ACHN (cell line): ENCODE measurements around the gene POU3F1.

ENCODE experiments used
- DNase-seq: peaks from one replicate; pipeline ENCODE4 v3.0.0-alpha.2; 2015
- in situ Hi-C: cut with HindIII; loops from 2 replicates; pipeline ENCODE4 v1.10.0; 2017; ENCODE audit warnings: low sequenced_read_pairs, low pct_ligation_motif_present, low pct_unique_long_range_greater_than_20kb

The POU3F1 gene

DNA sequence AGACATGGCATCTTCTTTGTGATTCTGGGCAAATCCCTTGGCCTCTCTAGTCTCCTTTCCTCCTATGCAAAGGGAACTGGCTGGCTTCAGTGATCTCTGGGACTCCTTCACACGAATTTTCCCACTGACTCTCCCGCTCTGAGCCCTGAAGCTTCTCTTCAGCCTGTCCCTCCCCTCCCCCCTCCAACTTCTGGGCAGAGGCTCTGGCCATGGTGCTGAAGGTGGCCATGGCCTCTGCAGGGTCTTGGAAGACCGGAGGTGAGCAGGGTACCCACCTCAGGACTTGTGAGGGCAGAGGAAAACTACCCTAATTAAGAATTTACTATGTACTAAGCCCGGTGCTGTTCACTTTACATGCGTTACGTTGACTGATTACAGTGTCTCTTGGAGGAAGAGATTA, 29.4 kb upstream of the POU3F1 start:
- in situ Hi-C loops = no loop called here
- peak; percentile 42 for DNase-seq

DNA sequence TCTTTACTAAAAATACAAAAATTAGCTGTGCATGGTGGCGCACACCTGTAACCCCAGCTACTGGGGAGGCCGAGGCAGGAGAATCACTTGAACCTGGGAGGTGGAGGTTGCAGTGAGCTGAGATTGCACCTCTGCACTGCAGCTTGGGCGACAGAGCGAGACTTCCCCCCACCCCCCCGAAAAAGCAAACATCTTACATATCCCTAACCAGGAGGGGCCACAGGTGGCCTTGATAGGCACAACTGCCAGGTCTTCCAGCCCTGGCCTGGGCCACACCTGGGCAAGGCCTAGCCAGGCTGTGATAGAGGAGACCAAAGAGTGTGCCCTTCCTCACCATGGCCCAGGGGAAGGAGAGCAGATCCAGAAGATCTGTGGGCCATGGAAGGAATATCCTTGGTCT, 28.6 kb upstream of the POU3F1 start:
- no peak for DNase-seq
- in situ Hi-C loops = no loop called here

DNA sequence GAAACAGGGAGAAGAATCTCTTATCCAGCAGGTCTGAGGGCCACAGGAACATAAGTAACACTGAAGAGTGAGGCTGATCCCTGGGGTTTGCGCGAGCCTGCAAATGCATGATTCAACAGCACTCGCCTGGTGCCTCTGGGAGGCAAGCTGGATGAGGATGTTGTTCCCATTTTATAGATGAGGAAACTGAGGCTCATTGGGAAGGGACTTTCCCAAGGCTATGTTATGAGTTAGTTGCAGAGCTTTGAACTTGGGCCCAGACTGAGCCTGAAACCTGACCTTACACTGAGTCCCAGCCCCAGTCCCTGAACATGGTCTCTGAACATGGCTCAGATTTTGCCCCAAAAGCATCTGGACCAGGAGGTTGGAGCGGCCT, 27.7 kb upstream of the POU3F1 start:
- in situ Hi-C loops = no loop called here
- DNase-seq = no peak

DNA sequence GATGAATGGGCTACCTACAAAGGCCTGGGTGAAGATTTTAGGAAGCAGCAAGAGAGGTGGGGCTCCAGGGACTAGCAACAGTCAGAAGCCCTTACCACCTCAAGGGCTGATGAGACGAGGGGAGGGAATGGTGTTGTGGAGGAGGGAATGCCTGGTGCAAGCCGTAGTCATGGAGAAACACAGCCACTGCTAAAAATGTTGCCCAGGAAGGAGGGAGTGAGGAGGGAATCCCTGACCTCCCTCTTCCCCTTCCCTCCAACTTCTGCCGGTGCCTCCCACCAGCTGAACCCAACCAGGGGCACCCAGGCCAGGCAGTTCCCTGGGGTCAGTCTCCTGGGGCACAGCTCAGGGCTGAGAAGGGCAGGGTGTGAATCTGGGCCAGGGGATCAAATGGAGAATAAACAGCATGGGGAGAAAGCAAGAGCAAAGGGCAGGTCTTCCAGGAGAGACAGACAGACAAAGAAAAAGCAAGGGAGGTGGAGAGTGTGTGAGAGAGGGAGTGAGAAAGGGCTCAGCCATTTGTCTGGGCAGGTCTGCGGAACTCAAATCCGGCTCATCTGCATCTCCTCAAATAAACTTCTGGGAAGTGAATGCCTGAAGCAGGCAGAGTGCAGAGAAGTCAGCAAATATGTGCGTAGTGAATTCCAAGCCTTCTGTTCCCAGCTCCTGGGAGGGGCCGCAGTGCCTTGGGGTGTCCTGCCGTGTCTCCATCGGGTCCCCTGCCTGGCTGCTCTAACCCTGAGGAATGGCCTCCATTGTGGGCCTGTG, 27.1 kb upstream of the POU3F1 start:
- DNase-seq = no peak
- in situ Hi-C loops = no loop called here

DNA sequence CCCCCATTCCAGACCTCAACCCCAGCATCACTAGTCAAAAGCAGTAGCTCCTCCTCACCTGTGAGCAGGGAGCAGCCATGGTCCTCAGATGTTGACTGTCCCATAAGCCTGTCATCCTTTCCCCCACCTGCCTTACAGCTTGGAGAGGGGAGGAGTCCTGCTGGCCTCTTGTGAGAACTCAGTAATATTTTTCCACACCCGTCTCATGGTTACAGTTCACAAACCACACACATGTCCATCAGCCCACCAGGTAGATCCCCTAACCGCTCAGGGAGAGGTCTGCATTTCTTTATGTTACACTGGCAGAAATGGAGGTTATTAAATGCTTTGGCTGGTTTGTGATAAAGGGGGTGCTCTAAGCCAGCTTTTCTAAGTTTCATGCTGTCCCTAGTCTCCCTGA, 26.3 kb upstream of the POU3F1 start:
- in situ Hi-C loops = no loop called here
- DNase-seq = no peak

DNA sequence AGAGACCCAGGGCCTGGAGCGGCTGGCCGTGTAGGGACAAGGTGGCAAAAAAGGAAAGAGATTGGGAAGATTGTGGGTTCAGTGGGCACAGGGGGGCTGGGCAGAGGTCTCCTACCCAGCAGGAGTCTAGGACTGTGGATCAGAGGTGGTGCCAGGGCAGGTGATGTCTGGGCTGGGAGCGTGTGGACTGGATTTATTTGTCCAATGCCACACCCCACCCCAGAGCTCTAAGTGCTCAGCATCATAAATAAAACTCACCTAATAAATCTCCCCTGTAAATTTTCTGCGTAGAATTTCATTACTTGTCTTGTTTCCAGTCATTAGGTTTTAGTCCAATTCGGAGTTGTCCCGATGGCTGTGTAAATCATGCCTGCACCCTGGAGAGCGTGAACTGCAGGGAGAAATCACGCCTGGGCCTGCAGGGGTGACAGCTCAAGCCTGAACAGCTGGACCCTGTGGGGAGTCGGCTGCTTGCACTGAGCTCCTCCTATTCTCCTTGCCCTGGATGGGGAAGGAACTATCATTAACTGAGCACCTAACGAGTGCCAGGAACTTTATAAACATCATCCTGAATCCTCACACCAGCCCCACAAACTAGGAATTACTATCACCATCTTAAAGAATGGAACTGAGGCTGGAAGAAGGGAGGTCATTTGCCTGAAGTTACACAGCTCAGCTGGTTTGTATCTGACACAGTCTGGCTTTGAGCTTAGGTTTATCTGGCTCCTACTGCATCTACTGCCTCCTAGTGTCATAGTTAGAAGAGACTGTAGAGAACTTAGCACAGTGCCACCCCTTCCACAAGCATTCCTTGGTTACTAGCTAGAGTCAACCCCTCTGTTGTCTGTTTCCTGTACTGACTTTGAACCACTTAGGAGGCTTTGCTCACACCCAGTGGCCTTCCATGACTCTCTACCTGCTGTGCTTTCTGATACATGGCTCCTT, 25.0 kb upstream of the POU3F1 start:
- peak; percentile 43 for DNase-seq

DNA sequence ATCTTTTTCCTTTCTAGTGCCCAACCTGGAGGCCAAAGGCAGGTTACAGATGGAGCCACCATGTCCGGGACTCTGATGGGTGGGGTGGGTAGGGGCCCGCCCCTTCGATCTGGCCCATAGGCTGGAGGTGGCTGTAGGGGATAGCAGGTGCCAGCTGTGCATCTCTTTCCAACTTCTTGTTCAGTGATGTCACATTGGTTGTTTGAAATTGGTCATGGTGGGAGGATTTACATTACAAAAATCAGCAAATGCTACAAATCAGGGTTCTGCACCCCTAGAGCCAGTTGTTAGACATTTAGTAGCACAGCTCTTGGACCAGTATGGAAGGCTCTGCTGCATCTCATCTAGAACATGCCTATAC, 22.4 kb upstream of the POU3F1 start:
- in situ Hi-C loops = no loop called here

More for the DNA sequence above, 25.0 kb upstream of the POU3F1 start:
- in situ Hi-C loops = no loop called here

DNA sequence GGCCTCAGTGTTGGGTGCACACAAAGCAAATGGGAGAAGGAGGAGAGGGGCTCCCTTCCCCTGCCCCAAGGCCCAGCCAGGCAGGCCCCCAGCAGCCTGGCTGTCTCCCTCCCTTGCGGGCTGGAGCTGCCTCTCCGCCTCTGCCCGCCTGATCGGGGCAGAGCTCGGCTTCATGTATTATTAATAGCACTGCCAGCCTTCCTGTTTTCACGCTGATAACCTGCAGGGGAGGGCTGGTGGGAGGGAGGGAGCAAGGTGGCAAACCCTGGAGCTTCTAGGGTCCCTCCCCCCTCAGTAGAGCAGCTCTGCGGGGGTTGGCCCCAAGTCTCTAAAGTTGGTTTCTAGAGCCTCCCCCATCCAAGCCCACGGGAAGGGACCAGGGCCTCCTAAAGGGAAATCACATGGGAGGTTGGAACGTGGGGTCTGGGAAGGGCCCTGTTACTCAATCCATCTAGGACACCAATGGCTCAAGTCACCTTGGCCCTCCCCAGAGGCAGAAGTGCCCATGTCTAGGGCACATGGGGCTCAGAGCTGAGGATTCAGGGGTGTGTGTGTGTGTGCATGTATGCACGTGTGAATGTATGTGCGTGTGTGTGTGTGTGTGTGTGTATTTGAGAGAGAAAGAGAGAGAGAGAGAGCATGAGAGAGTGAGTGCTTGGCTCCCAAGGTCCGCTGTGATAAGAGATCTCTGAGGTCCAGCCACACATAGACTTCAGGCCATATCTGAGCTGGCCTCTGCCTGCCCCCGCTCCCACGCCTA, 21.8 kb upstream of the POU3F1 start:
- DNase-seq = no peak
- in situ Hi-C loops = no loop called here

More for the DNA sequence above, 22.4 kb upstream of the POU3F1 start:
- DNase-seq = no peak

DNA sequence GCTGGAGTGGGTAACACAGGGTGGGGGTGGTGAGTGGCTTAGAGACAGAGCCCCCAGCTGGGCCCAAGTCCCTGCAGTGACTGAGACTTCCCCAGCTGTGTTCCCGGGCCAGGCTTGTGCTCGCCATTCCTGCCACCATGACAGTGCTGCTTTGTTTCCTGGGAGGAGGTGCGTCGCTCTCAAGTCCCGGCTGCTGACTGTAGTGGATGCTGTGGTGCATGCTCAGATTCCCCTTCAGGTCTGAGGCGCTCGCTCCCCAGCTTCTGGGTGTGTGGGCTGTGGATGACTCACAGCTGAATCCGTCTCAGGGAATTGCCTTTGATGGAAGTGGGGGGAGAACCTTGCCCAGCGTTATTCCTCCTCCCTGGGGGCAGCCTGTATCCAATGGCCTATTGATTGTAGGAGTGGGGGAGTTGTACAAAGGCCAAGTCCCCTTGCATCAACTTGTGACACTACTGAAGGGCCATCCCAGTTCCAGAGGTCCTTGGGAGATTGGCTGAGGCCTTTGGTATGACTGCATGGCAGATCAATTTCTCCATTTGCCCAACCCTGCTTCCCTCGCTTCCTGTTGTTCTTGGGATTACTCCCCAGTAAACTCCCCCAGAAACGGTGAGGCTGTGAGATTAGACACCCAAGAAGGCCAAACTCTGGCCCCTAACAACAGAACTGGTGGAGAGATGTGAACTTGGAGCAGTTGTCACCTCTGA, 17.8 kb upstream of the POU3F1 start:
- peak; percentile 67 for DNase-seq
- in situ Hi-C loops = no loop called here

DNA sequence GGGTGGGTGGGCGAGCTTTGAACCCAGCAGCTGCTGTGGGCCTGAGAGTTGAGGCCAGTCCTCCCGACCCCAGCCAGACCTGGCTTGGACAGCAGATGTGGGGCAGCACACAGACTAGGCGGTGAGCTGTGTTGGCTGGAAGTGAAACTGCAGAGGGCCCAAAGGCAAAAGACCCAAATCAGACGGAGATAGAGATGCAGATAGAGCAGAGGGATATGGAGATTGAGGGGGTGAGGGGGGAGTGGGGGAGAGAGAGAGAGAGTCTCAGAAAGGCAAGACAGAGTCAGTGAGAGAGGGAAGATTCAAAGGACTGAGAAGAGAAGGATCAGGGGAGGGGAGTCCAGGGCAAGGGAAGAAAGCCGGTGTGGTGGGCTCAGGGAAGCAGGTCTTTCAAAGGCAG, 17.0 kb upstream of the POU3F1 start:
- no peak for DNase-seq
- in situ Hi-C loops = no loop called here

DNA sequence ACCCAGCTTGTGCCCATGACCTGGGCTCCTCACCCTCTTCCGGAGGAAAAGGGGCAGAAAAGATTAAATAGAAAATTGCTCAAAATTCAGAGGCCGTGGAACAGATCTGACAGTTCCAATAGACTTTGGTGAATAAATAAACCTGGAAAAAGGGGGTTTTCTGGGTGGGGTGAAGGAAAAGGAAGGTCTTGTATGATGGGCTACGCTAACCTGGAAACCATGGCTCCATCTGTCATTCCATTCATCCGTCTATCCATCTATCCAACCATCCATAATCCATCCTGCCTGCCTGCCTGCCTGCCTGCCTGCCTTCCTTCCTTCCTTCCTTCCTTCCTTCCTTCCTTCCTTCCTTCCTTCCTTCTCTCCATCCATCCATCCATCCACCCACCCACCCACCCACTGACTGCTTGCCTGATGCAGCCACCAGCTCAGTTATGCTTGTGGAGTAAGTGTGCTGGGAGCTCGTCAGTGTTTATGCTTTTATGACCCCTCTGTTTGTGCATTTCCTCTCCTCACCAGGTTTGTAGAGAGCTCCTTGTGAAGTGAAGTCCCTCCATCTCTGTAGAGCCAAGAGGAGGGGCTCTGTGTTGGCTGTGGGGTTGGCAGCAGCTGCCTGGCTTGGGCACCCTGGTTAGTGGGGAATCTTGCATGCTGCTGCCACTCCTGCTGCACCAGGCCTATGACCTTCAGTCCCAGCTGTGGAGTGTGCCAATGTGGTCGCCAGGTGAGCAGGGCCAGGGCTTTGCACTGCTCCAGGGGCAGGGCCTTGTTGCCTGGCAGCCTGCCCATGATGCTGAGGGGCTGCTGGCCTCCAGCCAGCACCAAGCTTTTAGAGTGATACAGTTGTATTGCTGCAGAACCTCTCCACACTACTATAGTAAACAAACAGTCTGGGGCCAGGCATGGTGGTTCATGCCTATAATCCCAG, 16.0 kb upstream of the POU3F1 start:
- no peak for DNase-seq
- in situ Hi-C loops = no loop called here

DNA sequence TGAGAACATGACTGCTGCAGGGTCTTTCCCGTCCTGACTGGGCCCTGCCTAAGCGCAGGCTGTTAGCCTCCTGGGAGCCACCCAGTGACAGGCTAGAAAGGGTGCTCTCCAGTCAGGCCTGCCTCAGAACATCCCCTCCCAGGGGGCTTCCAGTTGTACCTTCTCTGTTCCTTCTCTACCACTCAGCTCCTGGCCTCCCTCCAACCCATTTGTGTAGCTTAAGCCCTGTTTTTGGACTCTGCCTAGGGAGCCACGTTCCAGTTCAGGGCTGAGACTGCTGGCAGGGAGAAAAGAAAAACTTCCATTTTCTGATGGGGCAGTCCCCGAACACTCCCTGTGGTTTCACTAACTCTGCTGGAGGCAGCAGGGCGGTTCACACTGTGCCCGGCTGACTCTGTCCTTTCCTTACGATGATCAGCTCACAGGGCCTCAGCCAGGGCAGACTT, 15.3 kb upstream of the POU3F1 start:
- in situ Hi-C loops = no loop called here
- no peak for DNase-seq

DNA sequence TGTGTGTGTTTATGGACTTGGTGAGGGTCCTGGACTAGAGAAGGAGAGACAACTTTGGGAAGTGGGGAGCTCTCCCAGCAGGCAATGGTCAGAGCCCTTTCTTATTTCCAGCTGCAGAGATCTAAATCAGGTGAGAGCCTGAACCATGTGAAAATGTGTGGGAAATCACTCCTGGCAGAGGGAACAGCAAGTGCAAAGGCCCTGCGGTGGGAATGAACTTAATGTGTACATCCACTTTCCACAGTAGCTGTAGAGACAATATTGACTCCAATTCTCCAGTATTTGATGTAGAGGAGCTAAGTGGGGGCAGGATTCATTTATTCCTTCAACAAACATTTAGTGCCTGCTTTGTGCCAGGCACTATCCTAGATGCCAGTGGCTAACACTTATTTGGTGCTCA, 14.7 kb upstream of the POU3F1 start:
- DNase-seq = no peak
- in situ Hi-C loops = no loop called here

DNA sequence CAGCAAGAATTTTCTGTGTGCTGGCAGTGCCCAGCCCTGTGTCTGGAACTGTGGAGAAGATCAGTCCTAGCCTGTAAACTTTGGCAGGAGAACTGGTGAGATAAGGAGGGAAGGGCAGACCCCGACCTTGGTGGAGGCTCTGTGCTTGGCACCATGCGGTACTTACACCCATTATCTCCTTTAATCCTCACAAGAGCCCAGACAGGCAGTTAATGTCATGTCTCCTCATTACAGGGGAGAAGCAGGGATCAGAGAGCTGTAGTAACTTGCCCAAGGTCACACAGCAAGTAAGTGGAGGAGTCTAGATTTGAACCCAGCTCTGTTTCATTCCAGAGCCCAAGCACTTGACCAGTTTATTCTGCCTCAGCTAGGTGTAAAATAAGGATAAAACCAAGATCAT, 13.9 kb upstream of the POU3F1 start:
- DNase-seq = no peak
- in situ Hi-C loops = no loop called here

DNA sequence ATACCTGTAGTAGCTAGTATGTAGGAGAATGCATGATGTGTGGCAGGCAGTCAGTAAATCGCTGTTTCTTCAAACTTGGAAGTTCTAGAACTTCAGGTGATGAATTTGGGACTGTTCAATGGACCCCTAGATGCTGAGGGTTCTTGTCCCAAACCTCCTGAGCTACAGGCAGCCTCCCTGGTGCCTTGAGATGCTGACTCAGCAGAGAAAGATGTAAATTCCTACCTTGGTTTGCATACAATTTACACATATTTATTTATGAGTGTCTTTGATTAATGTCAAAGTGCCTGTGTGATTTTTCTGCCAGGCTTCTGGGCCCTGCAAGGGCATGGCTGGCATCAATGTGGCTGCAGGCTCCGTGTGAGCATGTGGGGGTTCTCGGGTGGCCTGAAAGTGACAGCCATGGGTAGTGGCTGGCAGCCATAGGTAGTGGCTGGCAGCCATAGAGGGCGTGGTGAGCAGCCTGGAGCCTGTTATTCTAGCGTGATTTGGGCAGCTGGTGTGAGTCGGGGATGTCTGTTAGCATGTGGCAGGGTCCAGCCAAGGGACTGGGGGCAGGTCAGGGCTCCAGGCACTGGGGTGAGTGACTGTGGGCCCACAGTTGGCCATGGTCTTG, 13.2 kb upstream of the POU3F1 start:
- DNase-seq = no peak
- in situ Hi-C loops = no loop called here

DNA sequence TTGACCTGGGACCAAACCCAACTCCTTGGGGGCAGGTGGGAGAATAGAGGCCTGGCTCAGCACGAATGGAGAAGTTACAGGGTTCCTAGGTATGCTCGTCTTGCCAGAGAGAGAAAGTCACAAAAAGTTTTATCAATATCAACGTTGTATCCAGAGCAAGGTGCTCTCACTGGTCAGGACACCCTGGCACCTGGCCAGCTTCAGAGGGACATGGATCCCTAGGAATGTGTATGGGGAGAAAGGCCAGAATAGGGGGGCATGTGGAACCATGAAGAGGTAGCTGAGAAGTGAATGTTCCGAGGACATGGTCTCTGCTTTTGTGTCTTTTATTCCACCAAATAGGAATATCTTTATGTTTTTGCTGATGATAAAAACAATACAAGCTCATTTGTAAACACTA, 9.4 kb upstream of the POU3F1 start:
- DNase-seq = no peak
- in situ Hi-C loops = no loop called here

DNA sequence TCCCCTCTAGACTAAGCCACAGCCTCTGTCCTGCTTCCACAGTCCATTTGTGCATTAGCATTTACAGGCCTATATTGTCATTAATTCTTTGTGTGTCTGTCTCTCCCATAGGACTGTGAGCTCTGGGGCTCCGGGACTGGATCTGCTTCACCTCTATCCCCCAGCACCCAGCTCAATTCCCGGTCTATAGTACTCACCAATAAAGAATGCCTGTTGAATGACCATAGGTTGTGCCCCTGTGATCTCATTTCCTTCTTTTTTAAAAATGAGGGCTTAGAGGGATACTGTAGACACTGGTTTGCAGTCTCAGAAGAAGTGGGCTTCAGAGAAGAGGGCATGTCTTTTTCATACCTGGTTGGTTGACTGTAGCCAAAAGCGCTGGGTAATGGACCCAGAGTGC, 8.8 kb upstream of the POU3F1 start:
- in situ Hi-C loops = no loop called here

More for the DNA sequence above, 8.8 kb upstream of the POU3F1 start:
- DNase-seq = no peak
